DMS153 treated with DMSO at 0.1 percent for 48 hours (cell line): ENCODE results near the gene CHPF.

Experiments
- DNase-seq: peaks from one replicate; lab custom pipeline; 2025; ENCODE audit not compliant: unreplicated experiment; lab: John Stamatoyannopoulos, UW

Gene CHPF

GRCh38 chr2:219543596-219544358, at the start of gene CHPF, which contains the start of gene TMEM198:
Gene CHPF, minus strand, starts transcription at chr2:219543809. Its CDS starts 271 bp downstream, at chr2:219543538.
Gene TMEM198, plus strand, starts transcription at chr2:219544028. Its CDS starts 700 bp downstream, at chr2:219544728.
- DNase-seq = peak; percentile 92

GRCh38 chr2:219593154-219593553, 49.5 kb upstream of the CHPF start:
- no peak for DNase-seq

- no peak for DNase-seq
Observed at GRCh38 chr2:219592736-219593135, 49.1 kb upstream of the CHPF start.

GRCh38 chr2:219591091-219591490, 47.5 kb upstream of the CHPF start:
- DNase-seq = no peak

- DNase-seq = no peak
Observed at GRCh38 chr2:219581346-219581745, 37.7 kb upstream of the CHPF start.

- no peak for DNase-seq
Observed at GRCh38 chr2:219578811-219579613, 35.4 kb upstream of the CHPF start.

- peak; percentile 61 for DNase-seq
Observed at GRCh38 chr2:219576505-219577388, 33.1 kb upstream of the CHPF start.

GRCh38 chr2:219575566-219576504, 32.2 kb upstream of the CHPF start:
- no peak for DNase-seq

GRCh38 chr2:219574484-219575311, 31.1 kb upstream of the CHPF start:
- no peak for DNase-seq

GRCh38 chr2:219573166-219573565, 29.6 kb upstream of the CHPF start:
- peak; percentile 42 for DNase-seq

- no peak for DNase-seq
Observed at GRCh38 chr2:219572237-219573001, 28.8 kb upstream of the CHPF start, which contains the start of gene INHA. Gene INHA, plus strand, starts transcription at chr2:219572310. Its CDS starts 65 bp downstream, at chr2:219572375.

GRCh38 chr2:219571311-219572236, 28.0 kb upstream of the CHPF start, which contains the start of gene OBSL1:
Gene OBSL1, minus strand, starts transcription at chr2:219571539. Its CDS starts 307 bp downstream, at chr2:219571232.
- peak; percentile 61 for DNase-seq

GRCh38 chr2:219570924-219571310, 27.3 kb upstream of the CHPF start:
- no peak for DNase-seq

- DNase-seq = peak; percentile 7
Observed at GRCh38 chr2:219570194-219570923, 26.8 kb upstream of the CHPF start.

- no peak for DNase-seq
Observed at GRCh38 chr2:219569635-219570034, 26.0 kb upstream of the CHPF start.

- DNase-seq = no peak
Observed at GRCh38 chr2:219569041-219569440, 25.4 kb upstream of the CHPF start.
